ENCODE data around the gene CD6.
"Not testable (repeated sequence)": the region's sequence is repeated elsewhere in the genome, so short reads cannot be mapped to it uniquely, and the experiment has no call there.

CD6 gene

DNA sequence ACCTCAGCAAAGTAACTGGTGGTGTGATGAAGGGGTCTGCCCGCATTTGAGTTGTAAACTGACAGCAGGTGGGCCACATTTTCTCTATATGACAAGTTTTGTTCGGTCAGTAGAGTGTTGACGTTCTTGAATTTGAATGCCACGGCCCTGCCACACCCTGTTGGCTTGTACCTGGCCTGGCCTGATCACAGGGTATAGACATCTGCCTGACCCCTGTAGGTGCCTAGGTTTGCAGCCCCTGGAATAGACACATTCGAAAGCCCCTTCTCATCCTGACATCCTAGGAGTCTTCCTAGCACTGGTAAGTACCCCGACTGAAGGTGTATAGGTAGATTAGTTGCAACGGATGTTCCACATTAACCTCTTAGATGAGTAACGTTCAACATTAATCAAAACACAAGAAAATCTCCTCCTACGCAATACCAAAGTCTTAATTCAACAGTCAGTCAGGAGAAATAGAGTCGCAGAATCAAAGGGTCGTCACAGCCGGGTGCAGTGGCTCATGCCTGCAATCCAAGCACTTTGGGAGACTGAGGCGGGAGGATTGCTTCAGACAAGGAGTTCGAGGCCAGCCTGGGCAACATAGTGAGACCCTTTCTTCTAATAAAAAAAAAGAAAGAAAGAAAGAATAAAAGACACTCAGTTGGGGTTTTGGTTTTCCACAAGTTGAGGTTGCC is 87.2 kb downstream of the CD6 start:
- no peak for DNase-seq

DNA sequence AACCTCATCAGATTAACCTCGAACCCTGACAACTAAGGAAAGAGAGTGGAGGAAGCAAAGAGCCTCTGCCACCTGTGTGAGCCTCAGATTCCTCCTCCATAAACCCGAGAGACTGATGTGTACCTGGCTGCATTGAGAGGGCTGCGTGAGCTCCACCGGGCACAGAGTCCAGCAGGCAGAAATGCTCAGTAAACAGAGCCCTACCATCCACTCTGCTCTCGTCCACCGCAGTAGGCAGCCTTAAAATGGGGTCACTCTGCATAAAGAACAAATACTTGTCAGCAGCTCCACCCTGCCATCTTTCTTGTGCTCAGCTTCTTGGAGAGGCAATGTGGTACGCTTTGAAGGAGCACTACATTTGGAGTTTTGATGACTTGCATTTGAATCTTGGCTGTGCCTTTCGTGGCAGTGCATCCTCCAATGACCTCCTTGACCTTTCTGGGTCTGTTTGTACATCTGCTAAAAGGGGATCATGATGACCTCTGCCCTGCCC is 87.8 kb downstream of the CD6 start:
- DNase-seq: no peak

DNA sequence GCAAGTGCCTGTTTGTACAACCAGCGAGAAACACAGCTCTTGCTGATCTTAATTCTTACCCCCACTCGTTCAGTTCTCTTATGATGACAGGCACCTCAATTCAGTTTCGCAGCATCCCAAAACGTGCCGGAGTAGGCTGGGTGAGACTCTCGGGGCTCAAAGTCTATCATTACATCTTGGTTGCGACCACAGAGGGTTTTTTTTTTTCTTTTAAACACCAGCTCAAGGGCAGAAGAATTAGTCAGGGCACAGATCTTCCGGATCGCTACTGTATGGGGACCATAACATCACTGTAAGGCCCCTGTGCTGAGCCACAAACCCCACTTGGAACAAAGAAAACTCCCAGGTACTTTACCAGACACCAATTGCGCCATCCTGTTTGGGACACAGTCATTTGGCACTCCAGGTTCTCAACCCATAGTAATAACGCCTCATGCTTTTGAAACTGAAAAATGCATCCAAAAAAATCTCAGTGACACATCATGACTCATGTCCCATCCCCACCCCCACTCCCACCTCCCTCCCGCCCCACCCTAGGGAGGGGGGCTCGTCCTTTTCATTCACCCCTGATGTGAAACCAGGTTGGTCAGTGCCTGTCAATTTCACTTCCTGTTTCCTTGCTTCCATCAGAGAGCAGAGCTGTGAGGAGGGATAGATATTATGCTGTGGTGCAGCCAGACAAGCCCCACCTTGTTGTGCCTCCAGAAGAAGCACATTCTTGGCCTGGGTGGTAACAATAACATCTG is 89.8 kb downstream of the CD6 start:
- no peak for DNase-seq

DNA sequence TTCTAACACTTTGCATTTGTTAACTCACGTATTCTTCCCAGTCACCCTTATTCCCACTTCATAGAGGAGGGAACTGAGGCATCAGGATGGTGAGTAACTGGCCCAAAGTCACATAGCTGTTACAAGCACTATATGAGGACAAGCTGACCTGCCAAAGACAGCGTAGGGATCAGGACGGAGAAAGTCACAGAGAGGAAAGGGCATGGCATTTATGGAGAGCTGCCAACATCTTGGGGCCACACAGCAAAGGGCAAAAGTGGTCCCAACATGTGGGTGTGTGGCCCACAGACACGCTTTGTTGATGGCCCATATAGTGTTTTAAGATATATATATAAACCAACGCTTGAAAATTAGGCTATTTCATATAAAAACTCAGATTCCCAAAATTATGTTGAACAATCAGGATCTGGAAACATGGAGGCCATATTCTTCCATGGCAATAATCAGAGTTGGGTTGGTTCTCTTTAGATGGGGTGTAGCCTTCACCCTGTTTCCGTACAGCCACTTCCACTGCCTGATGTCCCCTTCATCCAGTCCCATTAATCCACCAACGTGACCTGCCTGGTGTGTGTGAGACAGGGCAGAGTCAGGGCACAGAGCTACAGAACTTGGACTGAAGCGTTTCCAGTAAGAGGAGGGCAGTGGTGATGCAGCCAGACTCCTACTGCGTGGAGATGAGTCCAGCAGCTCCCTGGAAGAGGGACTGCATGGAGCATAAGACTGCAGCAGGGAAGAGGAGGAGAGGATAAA is 90.9 kb downstream of the CD6 start:
- no peak for DNase-seq

DNA sequence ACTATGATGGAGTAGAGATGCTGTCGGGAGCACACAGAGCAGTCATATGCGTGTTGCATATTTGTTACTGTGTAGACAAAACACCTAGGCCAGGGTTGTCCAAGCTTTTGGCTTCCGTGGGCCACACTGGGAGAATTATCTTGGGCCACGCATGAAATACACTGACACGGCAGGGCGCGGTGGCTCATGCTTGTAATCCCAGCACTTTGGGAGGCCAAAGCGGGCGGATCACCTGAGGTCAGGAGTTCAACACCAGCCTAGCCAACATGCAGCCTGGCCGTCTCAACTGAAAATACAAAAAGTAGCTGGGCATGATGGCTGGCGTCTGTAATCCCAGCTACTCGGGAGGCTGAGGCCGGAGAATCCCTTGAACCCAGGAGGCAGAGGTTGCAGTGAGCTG is 93.8 kb downstream of the CD6 start:
- not testable (repeated sequence) for DNase-seq

DNA sequence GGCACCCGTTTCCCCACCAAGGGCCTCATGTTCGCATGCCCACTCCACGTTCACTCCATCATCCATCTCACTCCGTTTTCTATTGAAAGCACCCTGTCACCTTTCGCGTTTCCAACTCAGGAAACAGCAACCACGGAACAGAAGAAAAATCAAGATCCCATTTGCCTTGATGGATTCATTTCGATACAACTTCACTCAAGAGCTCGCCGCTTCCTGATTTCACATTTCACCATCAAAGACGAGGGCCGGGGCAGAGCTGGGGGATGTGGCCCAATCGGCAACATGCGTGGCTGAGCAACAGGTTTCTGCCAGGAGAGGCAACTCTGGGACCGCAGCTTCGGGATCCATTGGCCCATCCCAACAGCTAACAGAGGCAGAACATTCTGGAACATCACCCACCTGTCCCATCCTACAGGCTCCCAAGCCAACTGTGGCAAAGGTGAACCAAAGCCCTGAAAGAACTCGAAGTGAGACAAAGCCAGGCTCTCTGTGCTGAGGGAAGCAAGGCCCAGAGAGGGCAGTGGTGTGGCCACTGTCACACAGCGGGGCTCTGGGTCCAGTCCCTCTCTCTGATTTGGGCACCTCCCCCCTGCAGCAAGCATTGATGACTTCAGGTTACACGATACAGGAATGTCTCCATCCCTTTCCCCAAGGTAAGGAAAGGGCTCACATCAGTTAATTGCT is 94.6 kb downstream of the CD6 start:
- no peak for DNase-seq

DNA sequence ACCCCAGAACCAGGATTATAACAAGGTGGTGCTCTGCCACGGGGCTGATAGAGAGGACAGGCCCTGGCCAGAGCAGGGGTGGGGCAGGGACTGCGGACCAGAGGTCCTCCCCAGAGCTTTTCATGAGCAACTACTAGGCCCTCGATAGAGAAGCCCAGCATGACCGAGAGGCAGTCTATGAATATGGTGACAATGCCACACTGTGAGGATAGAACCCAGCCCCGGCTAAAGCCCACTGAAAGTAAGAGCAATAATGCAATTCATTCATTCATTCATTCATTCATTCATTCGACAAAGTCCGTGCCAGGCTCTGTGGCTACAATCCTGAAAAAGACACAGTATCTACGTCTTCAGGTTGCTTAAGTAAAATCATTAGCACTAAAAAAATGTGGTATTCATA is 95.2 kb downstream of the CD6 start:
- DNase-seq: no peak

DNA sequence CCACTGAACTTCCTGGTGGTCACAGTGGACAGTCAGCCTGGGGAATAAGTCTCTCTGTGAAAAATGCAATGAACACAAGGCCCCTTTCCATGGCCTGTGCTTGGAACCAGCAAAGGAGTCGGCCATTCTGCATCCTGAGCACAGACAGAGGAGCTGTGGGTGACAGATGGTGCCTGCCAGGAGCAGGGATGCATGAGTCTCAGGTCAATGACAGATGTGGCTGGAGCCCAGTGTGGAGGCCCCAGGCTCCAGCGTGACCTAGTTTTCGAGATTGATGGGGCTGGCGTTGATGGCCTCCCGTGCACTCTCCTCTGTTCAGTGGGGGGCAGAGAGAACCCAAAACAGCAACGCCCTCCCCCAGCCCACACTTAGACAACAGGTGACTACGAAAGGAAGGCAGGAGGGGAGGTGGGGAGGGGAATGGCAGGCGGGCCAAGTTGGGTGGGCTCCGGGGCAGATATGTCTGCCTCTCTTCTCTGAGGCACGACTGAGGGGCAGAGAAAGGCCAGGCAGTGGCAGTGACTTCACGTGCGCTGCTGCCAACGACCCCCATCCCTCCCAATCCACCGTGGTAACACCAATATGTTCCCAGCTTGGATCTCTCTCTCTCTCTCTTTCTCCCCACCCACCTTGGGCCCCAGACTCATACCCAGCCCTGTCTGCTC is 96.4 kb downstream of the CD6 start:
- DNase-seq: no peak

DNA sequence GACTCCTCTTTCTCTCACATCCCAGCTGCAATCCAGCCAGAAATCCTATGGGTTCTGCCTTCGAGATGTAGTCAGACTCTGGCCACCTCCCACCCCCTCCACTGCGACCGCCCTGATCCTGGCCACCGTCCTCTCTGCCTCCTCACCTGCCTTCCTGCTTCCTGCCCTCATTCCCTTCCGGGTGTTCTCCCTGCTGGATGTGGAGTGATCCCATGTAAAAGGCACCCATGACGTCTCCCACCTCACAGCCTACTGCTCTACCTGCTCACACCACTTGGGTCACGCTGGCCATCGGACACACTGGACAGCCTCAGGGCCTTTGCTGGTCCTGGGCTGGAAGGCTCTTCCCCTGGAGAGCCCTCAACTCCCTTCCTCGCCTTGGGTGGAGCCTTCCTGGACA is 97.1 kb downstream of the CD6 start:
- DNase-seq: no peak

DNA sequence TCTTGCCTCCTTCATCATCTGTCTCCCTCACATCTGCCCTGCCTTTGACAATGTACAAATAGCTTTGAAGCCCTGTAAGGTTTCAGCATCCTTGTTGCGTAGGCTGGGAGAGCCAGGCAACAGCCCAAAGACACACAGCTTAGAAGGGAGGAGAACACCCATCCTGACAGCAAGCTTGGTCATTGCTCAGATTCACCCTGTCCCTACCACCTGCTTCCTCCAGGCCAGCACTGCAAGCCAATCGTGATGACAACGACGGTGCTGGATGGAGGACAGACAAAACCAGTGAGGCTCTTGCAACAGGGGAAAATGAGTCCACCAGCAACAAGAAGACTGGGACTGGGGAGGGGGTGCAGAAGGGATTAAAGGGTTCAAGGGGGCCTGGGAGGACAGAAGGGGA is 97.9 kb downstream of the CD6 start:
- DNase-seq: no peak

Measured in NCI-H187 (cell line).